HG02943 (cell line): ENCODE measurements around the gene TP63.

ENCODE experiments used
- ATAC-seq: cut with Tn5 transposase; IDR thresholded peaks from one replicate; pipeline ENCODE4 v1.9.1; 2021; ENCODE audit warnings: mild to moderate bottlenecking, low read depth, moderate library complexity; ENCODE audit not compliant: unreplicated experiment

The TP63 gene

GRCh38 chr3:189806171-189806951 is 175.2 kb downstream of the TP63 start:
- ATAC-seq: no peak

GRCh38 chr3:189808246-189809007 is 177.2 kb downstream of the TP63 start:
- no peak for ATAC-seq

GRCh38 chr3:189809583-189809982 is 178.4 kb downstream of the TP63 start:
- no peak for ATAC-seq

GRCh38 chr3:189812806-189813465 is 181.7 kb downstream of the TP63 start:
- no peak for ATAC-seq

- no peak for ATAC-seq
These were observed 182.6 kb downstream of the TP63 start for GRCh38 chr3:189813647-189814240.

- ATAC-seq: peak; percentile 57
These were observed 189.2 kb downstream of the TP63 start for GRCh38 chr3:189820365-189820720.

GRCh38 chr3:189821262-189821661 is 190.1 kb downstream of the TP63 start:
- no peak for ATAC-seq

- ATAC-seq: no peak
These were observed 191.5 kb downstream of the TP63 start for GRCh38 chr3:189822726-189823125.

- no peak for ATAC-seq
These were observed 193.6 kb downstream of the TP63 start for GRCh38 chr3:189824629-189825312.

GRCh38 chr3:189826566-189826965 is 195.4 kb downstream of the TP63 start:
- ATAC-seq: no peak

GRCh38 chr3:189827108-189827507 is 195.9 kb downstream of the TP63 start:
- no peak for ATAC-seq

- no peak for ATAC-seq
These were observed 199.2 kb downstream of the TP63 start for GRCh38 chr3:189830401-189830800.

GRCh38 chr3:189833266-189833665 is 202.1 kb downstream of the TP63 start:
- ATAC-seq: no peak

- no peak for ATAC-seq
These were observed 202.8 kb downstream of the TP63 start for GRCh38 chr3:189833996-189834395.

- no peak for ATAC-seq
These were observed 203.3 kb downstream of the TP63 start for GRCh38 chr3:189834462-189834861.

GRCh38 chr3:189836795-189837194 is 205.6 kb downstream of the TP63 start:
- ATAC-seq: no peak

GRCh38 chr3:189838291-189838690 is 207.1 kb downstream of the TP63 start:
- no peak for ATAC-seq

GRCh38 chr3:189839576-189839975 is 208.4 kb downstream of the TP63 start:
- no peak for ATAC-seq

GRCh38 chr3:189841473-189842205 is 210.4 kb downstream of the TP63 start:
- no peak for ATAC-seq
